HG03439 (cell line): ENCODE measurements around the gene SLF2.

Experiments used
- ATAC-seq: cut with Tn5 transposase; IDR thresholded peaks from one replicate; pipeline ENCODE4 v1.9.1; 2021; ENCODE audit warnings: mild to moderate bottlenecking, moderate library complexity; ENCODE audit not compliant: unreplicated experiment

Gene SLF2

DNA sequence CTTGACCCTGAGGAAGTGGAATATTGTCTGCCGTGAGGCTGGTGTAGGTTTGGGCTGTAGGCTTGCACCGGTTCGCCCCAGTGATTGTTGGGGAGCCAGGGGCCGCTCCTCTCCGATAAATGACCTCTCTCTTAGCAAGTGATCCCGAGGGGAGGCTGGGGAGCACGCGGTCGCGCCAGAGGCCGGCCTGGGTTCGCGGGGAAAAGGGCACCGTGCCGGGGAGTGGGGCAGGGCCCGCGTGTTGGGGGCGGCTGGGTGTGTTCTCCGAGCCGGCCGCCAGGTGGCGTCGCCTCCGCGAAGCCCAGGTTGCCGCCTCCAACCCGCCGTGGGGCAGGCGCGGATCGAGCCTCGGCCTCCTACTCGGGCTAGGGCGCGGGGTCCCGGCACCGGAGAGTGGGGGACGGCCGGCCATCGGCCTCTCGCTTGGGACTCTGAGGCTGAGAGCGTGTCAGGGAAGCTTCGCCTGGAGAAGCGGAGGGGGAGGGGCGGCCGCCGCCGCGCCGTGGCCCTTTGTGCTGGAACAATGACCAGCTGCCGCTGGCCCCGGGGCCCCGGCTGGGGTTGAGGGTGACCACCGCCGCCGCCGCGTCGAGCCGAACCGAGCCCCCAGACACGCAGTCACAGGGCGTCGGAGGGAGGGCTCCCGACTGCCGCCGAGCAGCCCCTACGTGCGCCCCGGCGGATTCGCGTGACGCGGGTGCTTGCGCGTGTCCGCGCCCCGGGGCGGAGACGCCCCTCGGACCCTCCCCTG lies 86.4 kb downstream of the SLF2 start:
- ATAC-seq = peak; percentile 49

DNA sequence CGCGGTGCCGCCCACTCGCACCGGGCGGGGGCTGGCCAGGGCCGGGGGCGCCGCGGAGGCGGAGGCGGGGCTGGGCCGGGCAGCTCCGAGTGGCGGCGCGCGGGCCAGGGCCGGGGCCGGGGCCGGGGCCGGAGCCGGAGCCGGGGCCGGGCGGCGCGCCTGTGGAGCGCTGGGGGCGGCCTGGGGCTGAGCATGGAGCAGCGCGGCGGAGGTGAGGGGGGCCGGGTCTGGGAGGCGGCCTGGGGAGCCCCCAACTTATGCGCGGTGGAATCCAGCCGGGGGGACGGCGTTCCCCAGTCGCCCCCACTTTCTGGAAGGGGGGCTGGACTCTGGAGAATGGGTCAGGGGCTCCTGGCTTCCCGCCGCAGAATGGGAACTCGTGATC lies 87.0 kb downstream of the SLF2 start, which contains the start of gene LZTS2:
TSS of gene LZTS2 (plus strand) at position 67 of the 385 bp plus-strand sequence. CDS start 2,731 bp downstream, outside the sequence.
- no peak for ATAC-seq

DNA sequence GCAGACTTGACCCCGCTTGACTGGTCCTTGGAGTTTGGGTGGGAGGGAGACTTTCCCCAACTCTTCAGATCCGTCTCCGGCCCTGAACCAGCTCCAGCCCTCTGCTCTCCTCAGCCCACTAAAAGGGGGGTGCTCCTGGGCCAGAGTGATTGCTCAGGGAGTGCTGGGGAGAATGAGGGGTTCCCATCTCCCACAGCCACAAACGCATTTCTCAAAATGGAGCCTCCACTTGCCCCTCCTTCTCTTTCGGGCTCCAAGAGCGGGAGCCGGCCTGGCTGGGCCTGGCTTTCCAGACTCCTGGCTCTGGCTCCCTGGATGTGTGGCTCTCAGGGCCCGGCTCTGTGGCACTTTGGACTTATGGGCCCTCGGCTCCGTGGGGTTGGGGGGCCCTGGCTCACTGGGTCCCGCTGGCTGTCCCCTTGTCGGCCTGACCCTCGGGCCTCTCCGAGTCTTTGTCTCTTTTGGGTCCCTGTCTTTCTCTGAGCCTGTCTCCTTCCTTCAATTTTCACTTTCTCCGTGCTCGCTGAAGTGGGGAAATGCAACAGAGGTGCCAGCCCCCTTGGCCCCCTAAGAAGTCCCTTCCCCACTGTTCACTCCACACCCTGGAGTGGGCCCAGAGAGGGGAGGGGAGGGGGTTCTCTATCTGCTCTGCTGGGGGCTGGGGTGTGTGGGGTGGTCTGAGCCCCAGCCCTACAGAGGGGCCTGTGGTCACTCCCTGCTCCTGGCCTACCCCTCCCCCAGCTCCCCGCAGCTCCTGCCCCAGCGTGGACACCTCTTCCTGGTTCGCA lies 87.6 kb downstream of the SLF2 start:
- no peak for ATAC-seq

DNA sequence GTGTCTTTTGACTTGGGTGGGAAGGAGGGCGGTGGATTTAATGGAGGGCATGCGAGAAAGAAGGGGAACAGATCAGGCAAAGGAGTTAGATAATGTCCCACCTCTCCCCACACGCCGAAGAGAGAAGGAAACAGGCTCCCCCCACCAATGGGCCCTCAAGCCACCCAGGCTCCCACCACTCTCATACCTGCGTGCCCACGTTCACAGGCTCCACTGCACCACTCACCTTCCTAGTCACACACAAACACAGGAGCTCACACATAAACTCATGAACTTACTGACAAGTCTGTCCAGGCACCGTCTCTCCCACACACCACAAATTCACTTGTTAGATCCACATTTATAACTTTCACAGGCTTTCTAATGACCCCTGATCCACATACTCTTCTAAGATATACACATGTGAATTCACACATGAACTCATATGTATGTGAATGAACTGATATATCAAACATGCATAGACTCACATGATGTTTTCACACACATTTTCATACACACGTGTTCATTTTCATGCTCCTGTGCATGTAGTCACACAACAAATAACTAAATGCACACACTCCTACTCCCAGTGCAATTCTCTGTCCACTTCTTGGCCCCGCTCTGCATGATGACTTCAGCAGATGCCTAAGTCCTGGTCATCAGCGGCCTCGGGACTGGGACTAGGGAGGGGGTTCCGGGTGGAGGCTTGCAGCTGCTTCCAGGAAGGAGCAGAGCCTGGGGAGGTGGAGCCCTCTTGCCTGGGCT lies 88.3 kb downstream of the SLF2 start:
- no peak for ATAC-seq

DNA sequence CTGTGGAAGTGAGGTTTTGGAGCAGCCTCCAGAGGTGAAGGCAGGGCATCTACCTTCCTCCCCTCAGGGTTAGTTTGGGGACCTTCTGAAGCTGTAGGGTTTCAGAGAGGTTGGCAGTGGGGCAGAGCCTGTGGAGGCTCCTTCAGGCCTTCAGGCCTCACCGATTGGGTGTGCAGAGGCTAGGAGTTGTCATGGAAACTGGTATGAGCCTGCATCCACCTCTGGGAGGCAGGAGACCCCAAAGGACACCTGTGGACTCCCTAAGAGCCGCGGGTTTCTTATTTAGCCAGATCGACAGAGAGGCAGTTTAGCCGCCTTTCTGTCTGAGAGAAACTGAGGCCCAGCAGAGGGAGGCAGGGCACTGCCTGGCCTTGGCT lies 88.9 kb downstream of the SLF2 start:
- ATAC-seq = no peak

DNA sequence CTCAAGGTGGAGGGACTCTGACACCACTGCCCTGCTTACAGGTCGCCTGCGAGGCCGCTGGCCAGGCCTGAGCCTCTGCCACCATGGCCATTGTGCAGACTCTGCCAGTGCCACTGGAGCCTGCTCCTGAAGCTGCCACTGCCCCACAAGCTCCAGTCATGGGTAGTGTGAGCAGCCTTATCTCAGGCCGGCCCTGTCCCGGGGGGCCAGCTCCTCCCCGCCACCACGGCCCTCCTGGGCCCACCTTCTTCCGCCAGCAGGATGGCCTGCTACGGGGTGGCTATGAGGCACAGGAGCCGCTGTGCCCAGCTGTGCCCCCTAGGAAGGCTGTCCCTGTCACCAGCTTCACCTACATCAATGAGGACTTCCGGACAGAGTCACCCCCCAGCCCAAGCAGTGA lies 89.7 kb downstream of the SLF2 start:
- no peak for ATAC-seq

DNA sequence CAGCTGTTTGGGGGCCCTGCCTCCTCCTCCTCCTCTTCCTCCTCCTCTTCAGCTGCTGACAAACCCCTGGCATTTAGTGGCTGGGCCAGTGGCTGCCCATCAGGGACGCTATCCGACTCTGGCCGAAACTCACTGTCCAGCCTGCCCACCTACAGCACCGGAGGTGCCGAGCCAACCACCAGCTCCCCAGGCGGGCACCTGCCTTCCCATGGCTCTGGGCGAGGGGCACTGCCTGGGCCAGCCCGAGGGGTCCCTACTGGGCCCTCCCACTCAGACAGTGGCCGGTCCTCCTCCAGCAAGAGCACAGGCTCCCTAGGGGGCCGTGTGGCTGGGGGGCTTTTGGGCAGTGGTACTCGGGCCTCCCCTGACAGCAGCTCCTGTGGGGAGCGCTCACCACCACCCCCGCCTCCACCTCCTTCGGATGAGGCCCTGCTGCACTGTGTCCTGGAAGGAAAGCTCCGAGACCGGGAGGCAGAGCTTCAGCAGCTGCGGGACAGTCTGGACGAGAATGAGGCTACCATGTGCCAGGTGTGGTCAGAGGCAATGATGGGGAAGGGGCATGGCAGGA lies 91.0 kb downstream of the SLF2 start:
- ATAC-seq = no peak

DNA sequence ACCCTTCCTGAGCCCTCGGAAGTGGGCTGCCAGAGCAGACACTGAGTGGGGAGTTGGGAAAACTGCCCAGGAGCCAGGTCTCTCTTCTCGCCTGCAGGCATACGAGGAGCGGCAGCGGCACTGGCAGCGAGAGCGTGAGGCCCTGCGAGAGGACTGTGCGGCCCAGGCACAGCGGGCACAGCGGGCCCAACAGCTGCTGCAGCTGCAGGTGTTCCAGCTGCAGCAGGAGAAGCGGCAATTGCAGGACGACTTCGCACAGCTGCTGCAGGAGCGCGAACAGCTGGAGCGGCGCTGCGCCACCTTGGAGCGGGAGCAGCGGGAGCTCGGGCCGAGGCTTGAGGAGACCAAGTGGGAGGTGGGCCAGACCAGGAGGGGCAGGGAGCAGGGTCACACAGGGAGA lies 92.6 kb downstream of the SLF2 start:
- ATAC-seq = no peak

DNA sequence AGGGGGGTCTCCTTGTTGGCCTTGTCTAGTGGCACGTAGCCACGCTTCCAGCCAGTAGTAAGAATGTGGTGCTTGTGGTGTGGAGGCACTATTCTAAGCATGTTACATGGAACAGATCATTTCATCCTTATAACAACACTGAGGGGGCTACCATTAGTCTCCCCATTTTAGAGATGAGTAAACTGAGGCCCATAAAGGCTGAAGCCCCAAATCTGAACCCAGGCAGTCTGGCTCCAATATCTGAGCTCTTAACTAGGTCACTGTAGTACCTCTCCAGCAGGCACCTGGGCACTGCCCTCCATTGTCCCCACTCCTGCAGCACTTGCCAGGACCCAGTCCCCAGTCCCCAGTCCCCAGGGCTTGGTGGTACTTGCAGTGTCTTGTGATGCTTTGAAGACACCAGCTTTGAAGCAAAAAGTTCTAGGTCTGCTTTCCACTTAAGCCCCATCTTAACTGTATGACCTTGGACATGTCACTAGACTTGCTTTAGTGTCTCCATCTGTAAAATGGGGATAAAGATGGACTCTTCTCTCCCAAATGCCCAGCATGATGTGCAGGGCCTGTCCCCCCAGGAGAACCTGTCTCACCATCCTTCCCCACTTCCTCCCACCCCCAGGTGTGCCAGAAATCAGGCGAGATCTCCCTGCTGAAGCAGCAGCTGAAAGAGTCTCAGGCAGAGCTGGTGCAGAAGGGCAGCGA lies 93.3 kb downstream of the SLF2 start:
- no peak for ATAC-seq

DNA sequence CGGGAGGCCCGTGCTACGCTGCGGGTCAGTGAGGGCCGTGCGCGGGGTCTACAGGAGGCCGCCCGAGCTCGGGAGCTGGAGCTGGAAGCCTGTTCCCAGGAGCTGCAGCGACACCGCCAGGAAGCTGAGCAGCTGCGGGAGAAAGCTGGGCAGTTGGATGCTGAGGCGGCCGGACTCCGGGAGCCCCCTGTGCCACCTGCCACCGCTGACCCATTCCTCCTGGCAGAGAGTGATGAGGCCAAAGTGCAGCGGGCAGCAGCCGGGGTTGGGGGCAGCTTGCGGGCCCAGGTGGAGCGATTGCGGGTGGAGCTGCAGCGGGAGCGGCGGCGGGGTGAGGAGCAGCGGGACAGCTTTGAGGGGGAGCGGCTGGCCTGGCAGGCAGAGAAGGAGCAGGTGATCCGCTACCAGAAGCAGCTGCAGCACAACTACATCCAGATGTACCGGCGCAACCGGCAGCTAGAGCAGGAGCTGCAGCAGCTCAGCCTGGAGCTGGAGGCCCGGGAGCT lies 93.9 kb downstream of the SLF2 start:
- no peak for ATAC-seq

DNA sequence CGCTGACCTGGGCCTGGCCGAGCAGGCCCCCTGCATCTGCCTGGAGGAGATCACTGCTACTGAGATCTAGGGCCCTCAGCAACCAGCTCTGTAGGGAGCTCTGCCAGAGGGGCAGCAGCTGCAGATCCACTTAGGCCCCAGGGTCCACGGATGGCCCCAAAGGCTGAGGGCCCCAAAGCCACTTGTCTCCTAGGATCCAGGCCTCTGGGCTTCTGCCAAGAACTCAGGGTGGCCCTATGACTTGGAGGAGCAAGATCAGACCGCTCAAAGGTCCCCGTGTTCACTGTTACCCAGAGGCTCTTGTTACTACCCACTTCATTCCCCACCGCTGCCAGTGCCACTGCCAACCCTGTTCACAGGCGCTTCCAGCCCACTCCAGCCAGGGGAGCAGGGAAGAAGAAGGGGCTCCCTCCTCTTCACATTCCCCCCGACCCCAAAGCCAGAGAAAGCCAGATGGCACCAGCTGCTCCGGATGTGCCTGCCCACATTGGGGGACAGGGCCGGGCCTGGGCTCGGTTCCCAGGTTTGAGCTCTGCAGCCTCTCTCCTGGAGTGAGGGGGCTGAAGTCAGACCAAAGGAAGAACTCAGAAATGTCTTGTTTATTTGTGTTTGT lies 94.4 kb downstream of the SLF2 start:
- no peak for ATAC-seq

DNA sequence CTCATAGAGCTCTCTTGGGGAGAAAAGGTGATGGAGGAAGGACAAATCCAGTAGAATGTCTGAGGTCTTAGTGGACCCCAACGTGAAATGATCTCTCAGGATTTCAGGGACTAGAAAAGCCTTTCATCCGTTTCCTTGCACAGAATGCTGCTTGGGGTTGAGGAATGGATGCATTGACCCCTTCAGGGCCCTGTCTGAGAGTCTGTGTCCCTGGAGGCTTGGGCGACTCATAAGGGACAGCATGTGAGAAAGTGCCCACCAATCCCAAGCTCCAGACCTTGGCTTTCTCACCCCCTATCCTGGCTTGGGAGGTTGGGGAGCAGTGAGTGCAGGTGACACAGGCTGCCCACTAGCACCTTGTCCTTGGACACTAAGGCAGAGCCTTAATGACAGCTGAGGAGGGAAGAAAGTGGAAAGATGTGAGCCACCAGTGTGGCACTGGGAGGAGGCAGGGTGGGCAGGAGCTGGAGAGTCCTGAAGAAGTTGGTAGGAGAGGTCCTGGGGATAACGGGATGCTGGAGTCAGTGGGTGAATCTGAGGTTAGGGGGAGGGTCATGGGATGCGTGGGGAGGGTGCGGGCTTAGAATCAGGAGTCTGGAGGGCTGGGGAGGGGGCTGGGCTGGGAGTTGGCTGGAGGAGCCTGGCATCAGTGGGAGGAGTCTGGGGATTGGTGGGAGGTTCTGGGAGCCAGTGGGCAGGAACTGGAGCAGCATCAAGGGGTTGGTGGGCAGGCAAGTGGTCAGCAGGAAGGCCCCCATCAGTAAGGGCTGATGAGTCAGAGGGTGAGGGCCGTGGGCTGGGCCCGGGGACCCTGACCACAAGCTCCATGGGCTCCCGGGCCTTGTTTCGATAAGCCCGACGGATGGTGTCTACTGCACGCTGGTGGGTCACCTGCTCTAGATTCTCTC lies 95.4 kb downstream of the SLF2 start:
- ATAC-seq = no peak

DNA sequence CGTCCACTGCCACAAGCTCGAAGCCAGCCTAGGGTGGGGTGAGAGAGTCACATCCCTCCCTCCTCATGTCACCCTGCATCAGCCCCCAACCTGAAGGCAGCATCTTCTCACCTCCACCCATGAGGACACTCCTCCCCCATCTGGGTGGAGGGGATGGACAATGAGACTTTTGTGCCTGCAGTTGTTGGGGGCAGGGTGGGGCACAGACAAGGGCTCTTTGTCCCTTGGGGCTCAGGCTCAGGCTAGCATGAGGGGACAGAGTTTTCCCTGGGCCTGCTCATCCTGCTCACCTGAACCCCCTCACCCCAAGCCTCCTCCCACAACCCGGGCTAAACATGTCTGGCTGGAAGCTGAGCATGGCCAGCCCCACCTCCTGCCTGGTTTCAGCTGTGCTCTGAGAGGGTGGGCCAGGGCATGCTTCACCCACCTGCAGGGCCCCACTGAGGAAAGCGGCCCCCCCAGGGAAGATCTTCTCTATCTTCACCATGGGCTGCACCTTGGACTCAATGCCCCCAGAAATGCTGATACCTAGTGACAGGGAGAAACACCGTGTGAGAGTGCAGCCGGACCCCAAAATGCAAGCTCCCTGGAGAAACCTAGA lies 96.2 kb downstream of the SLF2 start:
- no peak for ATAC-seq

DNA sequence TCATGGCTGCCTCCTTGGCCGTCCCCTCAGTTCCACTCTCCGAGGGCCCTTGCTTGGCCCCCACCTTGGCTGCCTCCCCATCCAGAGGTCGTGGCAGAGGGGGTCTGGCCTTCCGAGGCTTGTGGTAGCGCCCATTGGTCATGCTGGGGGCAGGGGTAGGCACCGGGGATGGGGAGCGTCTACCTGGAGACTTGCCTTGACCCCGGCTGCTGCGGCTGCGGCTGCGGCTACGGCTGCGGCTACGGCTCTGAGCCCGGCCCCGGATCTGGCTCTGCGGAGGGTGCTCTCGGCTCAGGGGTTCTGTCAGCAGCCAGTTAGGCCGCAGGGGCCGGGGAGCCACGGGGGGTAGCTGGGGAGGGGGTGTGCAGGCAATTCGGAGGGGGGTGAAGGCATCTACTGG lies 97.6 kb downstream of the SLF2 start:
- no peak for ATAC-seq

DNA sequence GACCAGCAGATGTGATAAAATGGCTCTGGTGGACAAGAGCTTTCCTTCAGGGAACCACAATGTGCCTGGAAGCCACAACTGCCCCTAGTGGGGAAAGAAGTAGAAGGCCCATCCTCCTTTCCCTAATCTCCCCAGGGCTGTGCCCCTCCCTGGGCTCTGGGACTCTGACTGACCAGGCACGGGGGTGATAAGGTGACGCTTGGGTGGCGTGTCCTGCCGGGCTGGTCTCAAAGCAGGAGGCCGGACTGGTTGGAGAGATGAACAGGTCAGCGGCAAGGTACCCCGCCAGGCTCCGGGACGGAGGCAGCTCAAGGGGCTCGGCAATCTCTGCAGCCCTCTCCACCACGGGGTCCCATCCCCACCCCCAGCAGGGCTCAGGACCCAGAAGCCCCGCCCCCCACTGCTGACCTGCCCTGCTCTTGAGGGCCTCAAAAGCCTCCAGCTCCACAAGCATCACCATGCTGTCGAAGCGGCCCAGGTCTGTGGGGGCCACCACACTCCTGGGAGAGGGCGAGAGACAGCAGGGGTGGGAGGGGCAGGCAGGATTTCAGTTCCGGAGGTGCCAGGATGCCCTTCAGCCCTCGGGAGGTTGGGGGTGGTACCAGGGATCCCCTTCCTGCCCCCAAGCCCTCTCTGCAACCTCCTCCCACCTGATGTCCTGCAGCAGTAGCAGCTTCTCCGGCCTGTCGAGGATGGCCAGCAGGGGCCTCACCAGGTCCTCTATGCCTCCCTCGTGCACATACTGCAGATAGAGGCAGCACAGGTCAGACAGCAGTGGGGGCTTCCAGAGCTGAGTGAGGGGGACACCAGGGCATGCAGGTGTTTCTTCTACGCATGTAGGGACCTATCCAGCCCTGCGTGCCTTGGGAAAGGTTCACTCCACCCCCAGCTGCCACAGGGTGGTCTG lies 99.0 kb downstream of the SLF2 start:
- no peak for ATAC-seq

DNA sequence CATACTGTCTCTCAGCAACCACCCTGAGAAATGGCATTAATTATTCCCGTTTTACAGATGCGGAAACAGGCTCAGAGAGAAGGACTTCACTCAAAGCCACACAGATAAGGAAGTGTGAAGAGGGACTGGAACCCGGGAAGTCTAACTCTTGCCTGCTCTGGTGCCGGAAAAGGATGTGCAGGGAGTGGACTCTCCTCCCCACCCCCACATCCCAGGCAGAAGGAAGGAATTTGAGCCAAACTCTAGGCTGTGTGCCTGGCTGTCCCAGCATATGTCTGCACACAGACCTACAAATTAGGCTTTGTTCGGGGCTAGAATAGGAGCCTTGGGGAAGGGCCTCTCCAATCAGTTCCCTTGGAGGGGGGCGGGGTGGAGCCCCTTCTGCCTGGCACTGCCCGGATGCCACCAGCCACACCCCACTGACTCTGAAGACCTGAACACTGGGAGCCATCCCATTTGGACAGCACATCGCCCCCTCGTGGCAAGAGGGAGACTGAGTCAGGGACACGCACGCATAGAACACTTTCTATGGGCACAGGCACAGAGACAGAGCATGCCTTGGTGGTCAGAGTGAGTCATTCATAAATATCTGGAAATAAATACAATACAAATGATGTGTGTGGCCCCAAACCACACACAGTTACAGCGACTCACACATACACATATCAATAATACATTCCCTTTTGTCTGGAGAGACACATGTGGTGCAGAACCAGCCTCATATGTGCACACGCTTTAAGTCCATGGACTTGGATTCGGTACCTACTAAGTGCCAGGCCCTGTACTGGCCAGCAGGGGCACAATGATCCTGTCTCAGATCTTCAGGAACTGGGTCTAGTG lies 100.0 kb downstream of the SLF2 start:
- peak; percentile 77 for ATAC-seq

DNA sequence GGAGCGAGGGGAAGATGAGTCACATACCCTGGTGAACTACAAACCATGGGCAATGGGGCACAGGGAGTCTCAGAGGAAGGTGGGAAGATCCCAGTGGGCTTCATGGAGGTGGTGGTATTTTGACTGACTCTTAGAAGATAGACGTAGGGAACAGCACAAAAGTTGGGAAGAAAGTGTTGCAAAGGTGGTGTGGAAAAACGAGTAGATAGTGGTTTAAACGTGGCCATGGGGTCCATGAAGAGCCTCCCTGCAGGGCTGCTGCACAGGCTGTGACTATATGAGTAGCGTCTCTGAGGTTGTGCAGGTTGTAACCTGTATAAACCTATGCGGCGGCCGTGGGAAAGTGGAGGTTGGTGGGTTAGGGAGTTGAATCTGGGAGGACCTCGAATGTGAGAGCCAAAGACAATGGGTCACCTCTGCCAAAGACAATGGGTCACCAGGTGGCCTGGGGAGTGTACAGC lies 100.6 kb downstream of the SLF2 start:
- no peak for ATAC-seq
